GM12892 (cell line): Measurements from ENCODE around the gene SRGN.

Source experiments
- POLR2A ChIP-seq: IDR thresholded peaks from 2 replicates; pipeline ENCODE4 v1.6.1; 2011; ENCODE audit warnings: low read depth, low read length, control low read depth
- POLR2AphosphoS5 ChIP-seq: IDR thresholded peaks from 2 replicates; pipeline ENCODE4 v1.6.1; 2011; ENCODE audit warnings: low read depth, low read length, control low read depth
- TAF1 ChIP-seq: IDR thresholded peaks from 2 replicates; pipeline ENCODE4 v1.6.1; 2011; ENCODE audit warnings: low read depth, mild to moderate bottlenecking, control low read depth, low read length, borderline replicate concordance

GRCh38 chr10:69048103-69048502 is 39.8 kb upstream of the SRGN start:
- no peak for TF ChIP-seq POLR2A
- TF ChIP-seq POLR2AphosphoS5 = no peak
- TF ChIP-seq TAF1 = no peak
